Lower leg skin (tissue), 3 donors: ENCODE measurements around the gene EGFL7.

Source experiments
- CTCF ChIP-seq, 3 donors: fragments of 450-650 bp; IDR thresholded peaks; one replicate each; pipeline ENCODE4 v1.5.1; 2016; ENCODE audit warnings: antibody characterized with exemption in 3 of 3, mild to moderate bottlenecking in 3 of 3, moderate library complexity in 2 of 3
- POLR2A ChIP-seq, 2 donors: fragments of 450-650 bp; IDR thresholded peaks; one replicate each; pipeline ENCODE4 v1.6.1; 2016 to 2017; ENCODE audit warnings: antibody characterized with exemption in 2 of 2, mild to moderate bottlenecking in 1 of 2, moderate library complexity in 1 of 2

DNA sequence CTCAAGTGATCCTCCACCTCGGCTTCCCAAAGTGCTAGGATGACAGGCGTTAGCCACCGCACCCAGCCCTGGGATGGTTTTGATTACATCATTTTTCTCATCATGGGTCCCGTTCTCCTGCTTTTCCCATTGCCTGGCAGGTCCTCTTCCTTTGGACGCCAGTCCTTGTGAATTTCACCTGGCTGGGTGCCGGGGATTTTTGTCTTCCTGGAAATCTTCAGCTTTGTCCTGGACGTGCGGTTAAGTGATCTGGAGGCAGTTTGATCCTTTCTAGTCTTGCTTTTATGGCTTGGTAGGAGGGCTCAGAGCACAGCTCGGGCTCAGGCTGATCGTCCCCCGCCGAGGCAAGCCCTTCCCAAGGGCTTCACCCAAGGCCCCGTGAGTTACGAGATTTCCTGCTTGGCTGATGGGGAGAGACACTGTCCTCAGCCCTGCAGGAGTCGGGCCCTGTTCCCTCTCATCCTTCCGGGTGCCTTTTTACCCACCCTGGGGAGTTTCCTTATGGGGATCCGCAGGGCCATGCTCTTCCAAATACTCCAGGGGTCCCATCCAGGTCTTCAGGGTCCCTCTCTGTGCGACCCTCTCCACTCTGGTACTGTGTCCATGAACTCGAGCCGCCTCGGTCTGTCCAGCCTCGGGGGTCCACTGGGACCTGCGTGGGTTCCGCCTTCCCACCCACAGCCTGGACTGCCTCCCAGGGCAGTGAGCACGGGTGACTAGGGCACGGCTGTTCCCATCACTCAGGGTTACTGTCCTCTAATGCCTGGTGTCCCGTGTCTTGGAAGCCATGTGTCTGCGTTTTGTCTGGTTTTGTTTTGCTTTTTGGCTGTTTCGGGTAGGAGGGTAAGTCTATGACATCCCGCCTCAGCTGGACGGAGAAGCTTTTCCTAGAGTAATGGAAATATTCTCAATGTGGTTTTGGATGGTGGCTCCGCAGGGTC, 22.3 kb upstream of the EGFL7 start:
- TF ChIP-seq CTCF (IDR thresholded peaks at IDR 0.05) (no peak), POLR2A (IDR thresholded peaks at IDR 0.05) (no peak)
